Epithelial cell of proximal tubule (primary cell): Measurements from ENCODE around the gene AMDHD2. TPM values are rescaled to one million over a fixed set of nuclear protein-coding genes. Genes with fewer than 3 reads are reported as not detected.

Experiments
- DNase-seq: peaks from one replicate; pipeline ENCODE4 v3.0.0-alpha.2; 2011; ENCODE audit warnings: low read depth
- H3K4me3 ChIP-seq: 2 replicates; pipeline ENCODE4 v1.5.1; 2011; ENCODE audit warnings: low read depth, mild to moderate bottlenecking, low read length
- total RNA-seq: library from RNA; depleted of rRNA; stranded (reverse); fragments of >200 nt; gene quantifications from 2 replicates; pipeline ENCODE4 v1.2.3, GENCODE V29; 2015
- TF ChIP-seq, protein P1 (sequence below): conservative IDR thresholded peaks from 2 replicates; pipeline ENCODE4 v1.5.1; 2012; ENCODE audit warnings: low read depth, mild to moderate bottlenecking, low read length

Gene AMDHD2
- total RNA-seq, 1 donor from 2014 or later = 32.7 TPM

GRCh38 chr16:2527784-2528100 lies 7.6 kb downstream of the AMDHD2 start:
- TF ChIP-seq, protein P1, sequence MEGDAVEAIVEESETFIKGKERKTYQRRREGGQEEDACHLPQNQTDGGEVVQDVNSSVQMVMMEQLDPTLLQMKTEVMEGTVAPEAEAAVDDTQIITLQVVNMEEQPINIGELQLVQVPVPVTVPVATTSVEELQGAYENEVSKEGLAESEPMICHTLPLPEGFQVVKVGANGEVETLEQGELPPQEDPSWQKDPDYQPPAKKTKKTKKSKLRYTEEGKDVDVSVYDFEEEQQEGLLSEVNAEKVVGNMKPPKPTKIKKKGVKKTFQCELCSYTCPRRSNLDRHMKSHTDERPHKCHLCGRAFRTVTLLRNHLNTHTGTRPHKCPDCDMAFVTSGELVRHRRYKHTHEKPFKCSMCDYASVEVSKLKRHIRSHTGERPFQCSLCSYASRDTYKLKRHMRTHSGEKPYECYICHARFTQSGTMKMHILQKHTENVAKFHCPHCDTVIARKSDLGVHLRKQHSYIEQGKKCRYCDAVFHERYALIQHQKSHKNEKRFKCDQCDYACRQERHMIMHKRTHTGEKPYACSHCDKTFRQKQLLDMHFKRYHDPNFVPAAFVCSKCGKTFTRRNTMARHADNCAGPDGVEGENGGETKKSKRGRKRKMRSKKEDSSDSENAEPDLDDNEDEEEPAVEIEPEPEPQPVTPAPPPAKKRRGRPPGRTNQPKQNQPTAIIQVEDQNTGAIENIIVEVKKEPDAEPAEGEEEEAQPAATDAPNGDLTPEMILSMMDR = no peak
- no peak overlapping the region for H3K4me3 ChIP-seq
- DNase-seq = no peak

- no peak for DNase-seq
- TF ChIP-seq, protein P1 = no peak
- no peak overlapping the region for H3K4me3 ChIP-seq
Observed at GRCh38 chr16:2528161-2529060, 8.2 kb downstream of the AMDHD2 start.

- TF ChIP-seq, protein P1 = no peak
- H3K4me3 ChIP-seq = no peak overlapping the region
Observed at GRCh38 chr16:2529061-2529931, 9.1 kb downstream of the AMDHD2 start.

DNA sequence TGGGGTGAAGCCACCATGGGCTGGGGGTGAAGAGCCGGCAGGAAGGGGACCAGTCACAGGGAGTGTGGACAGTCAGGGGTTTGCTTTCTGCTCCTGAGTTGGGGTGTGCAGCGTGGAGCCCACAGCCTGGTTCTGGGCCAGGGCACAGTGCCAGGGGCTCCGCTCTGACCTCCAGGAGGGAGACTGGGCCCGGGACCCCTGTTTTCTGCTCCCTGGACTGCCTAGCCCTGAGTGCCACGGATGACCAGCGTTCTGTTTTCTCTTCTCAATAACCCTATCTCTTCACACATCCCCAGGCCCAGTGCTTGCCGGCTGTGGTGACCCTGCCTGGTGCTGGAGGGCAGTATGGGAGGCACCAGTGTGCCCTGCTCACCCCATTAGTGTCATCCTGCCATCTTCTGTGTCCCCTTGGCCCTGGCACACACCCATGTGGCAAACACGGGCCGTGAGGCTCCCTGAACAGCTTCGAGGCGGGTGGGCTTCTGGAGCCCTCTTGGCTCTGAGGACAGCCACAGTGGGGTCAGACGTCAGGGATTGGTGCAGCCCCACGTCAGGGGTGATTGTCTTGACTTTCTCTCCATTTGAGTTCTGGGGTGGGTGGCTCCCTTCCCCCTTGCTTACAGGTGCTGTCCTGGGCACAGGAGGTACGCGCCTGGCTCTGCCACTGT lies 9.9 kb downstream of the AMDHD2 start:
- no peak overlapping the region for H3K4me3 ChIP-seq

More at GRCh38 chr16:2529061-2529931, 9.1 kb downstream of the AMDHD2 start:
- no peak for DNase-seq

GRCh38 chr16:2530629-2531318 lies 10.6 kb downstream of the AMDHD2 start:
- no peak for DNase-seq
- no peak overlapping the region for H3K4me3 ChIP-seq
- TF ChIP-seq, protein P1 = no peak

More for the DNA sequence above, 9.9 kb downstream of the AMDHD2 start:
- no peak for DNase-seq
- TF ChIP-seq, protein P1 = no peak

DNA sequence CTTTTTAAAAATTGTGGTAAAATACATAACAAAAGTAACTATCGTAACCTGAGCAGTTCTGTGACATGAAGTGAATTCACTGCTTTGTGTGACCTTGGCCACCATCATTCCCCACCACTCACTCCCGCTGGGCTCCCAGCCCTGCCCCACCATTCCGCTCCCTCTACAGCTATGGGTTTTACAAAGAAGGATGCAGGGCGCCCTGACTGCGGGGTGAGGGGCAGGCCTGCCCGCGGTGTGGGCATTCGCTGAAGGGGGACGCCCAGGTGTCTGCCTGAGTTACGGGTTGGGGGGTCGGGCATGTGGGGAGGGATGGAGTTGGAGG lies 11.2 kb downstream of the AMDHD2 start, which contains the start of gene CEMP1:
Gene CEMP1 (minus strand): TSS at position 38 of the 325 bp plus-strand sequence. CDS start 335 bp downstream, outside the sequence.
- DNase-seq = no peak
- H3K4me3 ChIP-seq = peak within 1 kb of the TSS; percentile 68
- TF ChIP-seq, protein P1 = no peak
